ENCODE results near the gene OTUD1. TPM values are rescaled to one million over a fixed set of nuclear protein-coding genes. Genes with fewer than 3 reads are reported as not detected.

OTUD1 gene
- total RNA-seq, 1 donor = 8.0 TPM

- no peak overlapping the region for H3K4me3 ChIP-seq (ENCODE audit: low read depth, low read length)
- TF ChIP-seq CTCF (IDR thresholded peaks at IDR 0.05; ENCODE audit: insufficient read depth, low read length) = no peak
- DNase-seq (ENCODE audit: low read depth) = no peak
Measured at GRCh38 chr10:23419655-23420329, 19.1 kb upstream of the OTUD1 start.

GRCh38 chr10:23421397-23421796 lies 17.5 kb upstream of the OTUD1 start:
- DNase-seq (ENCODE audit: low read depth) = no peak
- no peak for TF ChIP-seq CTCF (IDR thresholded peaks at IDR 0.05; ENCODE audit: insufficient read depth, low read length)
- no peak overlapping the region for H3K4me3 ChIP-seq (ENCODE audit: low read depth, low read length)

GRCh38 chr10:23422003-23422411 lies 16.9 kb upstream of the OTUD1 start:
- peak; percentile 10 for DNase-seq (ENCODE audit: low read depth)

GRCh38 chr10:23432166-23432565 lies 6.7 kb upstream of the OTUD1 start:
- no peak for TF ChIP-seq CTCF (IDR thresholded peaks at IDR 0.05; ENCODE audit: insufficient read depth, low read length)
- peak; percentile 57 for DNase-seq (ENCODE audit: low read depth)
- no peak overlapping the region for H3K4me3 ChIP-seq (ENCODE audit: low read depth, low read length)

More at GRCh38 chr10:23422003-23422411, 16.9 kb upstream of the OTUD1 start:
- H3K4me3 ChIP-seq (ENCODE audit: low read depth, low read length) = no peak overlapping the region
- no peak for TF ChIP-seq CTCF (IDR thresholded peaks at IDR 0.05; ENCODE audit: insufficient read depth, low read length)

GRCh38 chr10:23432639-23433038 lies 6.2 kb upstream of the OTUD1 start:
- DNase-seq (ENCODE audit: low read depth) = no peak
- TF ChIP-seq CTCF (IDR thresholded peaks at IDR 0.05; ENCODE audit: insufficient read depth, low read length) = no peak
- no peak overlapping the region for H3K4me3 ChIP-seq (ENCODE audit: low read depth, low read length)

GRCh38 chr10:23433701-23434100 lies 5.2 kb upstream of the OTUD1 start:
- TF ChIP-seq CTCF (IDR thresholded peaks at IDR 0.05; ENCODE audit: insufficient read depth, low read length) = no peak
- no peak for DNase-seq (ENCODE audit: low read depth)
- H3K4me3 ChIP-seq (ENCODE audit: low read depth, low read length) = no peak overlapping the region

- no peak overlapping the region for H3K4me3 ChIP-seq (ENCODE audit: low read depth, low read length)
- no peak for TF ChIP-seq CTCF (IDR thresholded peaks at IDR 0.05; ENCODE audit: insufficient read depth, low read length)
- no peak for DNase-seq (ENCODE audit: low read depth)
Measured at GRCh38 chr10:23435378-23435777, 3.5 kb upstream of the OTUD1 start.
